Naive thymus-derived CD4-positive, alpha-beta T cell (primary cell): ENCODE results near the gene SLC8B1. TPM values are rescaled to one million over a fixed set of nuclear protein-coding genes. Genes with fewer than 3 reads are reported as not detected.

Experiments
- ATAC-seq: fragments of 150-1000 bp; cut with Tn5 transposase; 2 replicates; pipeline ENCODE4 v1.10.0; 2021; ENCODE audit warnings: mild to moderate bottlenecking, moderate library complexity
- CTCF ChIA-PET: fragments of 350-600 bp; sonication (Branson Sonifier 250); formaldehyde crosslinking; loops from one replicate; lab custom pipeline; 2021; ENCODE audit warnings: antibody characterized with exemption; lab: Charles Lee
- POLR2A ChIA-PET: fragments of 350-600 bp; sonication (Branson Sonifier 250); formaldehyde crosslinking; loops from one replicate; lab custom pipeline; 2021; ENCODE audit warnings: antibody characterized with exemption, inconsistent platforms; lab: Charles Lee
- DNase-seq, 9 donors: peaks; one replicate each; pipeline versions ENCODE4 v3.0.0 to v3.0.0-alpha.2; 2020 to 2022; ENCODE audit warnings: mixed read lengths in 1 of 9
- H3K27ac ChIP-seq: one replicate; pipeline ENCODE4 v1.7.0; 2013; ENCODE audit warnings: mild to moderate bottlenecking, low read depth, low read length, moderate library complexity
- H3K27me3 ChIP-seq, 2 donors: one replicate each; pipeline ENCODE4 v1.7.0; 2013; ENCODE audit warnings: low read length in 2 of 2, mild to moderate bottlenecking in 2 of 2, moderate library complexity in 2 of 2; ENCODE audit not compliant: control insufficient read depth in 2 of 2, insufficient read depth in 2 of 2
- H3K36me3 ChIP-seq, 3 experiments: 1 replicate in 2 of 3; 2 replicates in 1 of 3; pipeline ENCODE4 v1.7.0; 2013; ENCODE audit warnings: low read length in 3 of 3, mild to moderate bottlenecking in 3 of 3, moderate library complexity in 1 of 3; ENCODE audit not compliant: insufficient read depth in 3 of 3, control insufficient read depth in 2 of 3
- H3K4me1 ChIP-seq, 2 donors: one replicate each; pipeline ENCODE4 v1.7.0; 2013; ENCODE audit warnings: low read length in 2 of 2, mild to moderate bottlenecking in 2 of 2, moderate library complexity in 1 of 2; ENCODE audit not compliant: control insufficient read depth in 2 of 2, insufficient read depth in 2 of 2
- H3K4me3 ChIP-seq: 2 replicates; pipeline ENCODE4 v1.7.0; 2013; ENCODE audit warnings: mild to moderate bottlenecking, low read length
- H3K9me3 ChIP-seq, 3 experiments: 1 replicate in 2 of 3; 2 replicates in 1 of 3; pipeline ENCODE4 v1.7.0; 2013; ENCODE audit warnings: low read length in 3 of 3; ENCODE audit not compliant: control insufficient read depth in 2 of 3
- H3K27ac Mint-ChIP-seq, 9 donors: one replicate each; pipeline ENCODE4 v1.8.0; 2020 to 2022; ENCODE audit warnings: mixed read lengths in 9 of 9, mild to moderate bottlenecking in 8 of 9, moderate library complexity in 5 of 9, inconsistent platforms in 2 of 9
- H3K27me3 Mint-ChIP-seq, 5 donors: one replicate each; pipeline ENCODE4 v1.8.0; 2021 to 2022; ENCODE audit warnings: mixed read lengths in 5 of 5, mild to moderate bottlenecking in 1 of 5
- H3K36me3 Mint-ChIP-seq, 5 donors: one replicate each; pipeline ENCODE4 v1.8.0; 2020 to 2022; ENCODE audit warnings: mixed read lengths in 5 of 5, mild to moderate bottlenecking in 3 of 5, inconsistent platforms in 1 of 5
- H3K4me1 Mint-ChIP-seq, 7 donors: one replicate each; pipeline ENCODE4 v1.8.0; 2020 to 2022; ENCODE audit warnings: mixed read lengths in 7 of 7, mild to moderate bottlenecking in 3 of 7, inconsistent platforms in 1 of 7
- H3K4me3 Mint-ChIP-seq, 10 donors: one replicate each; pipeline ENCODE4 v1.8.0; 2020 to 2022; ENCODE audit warnings: mild to moderate bottlenecking in 10 of 10, mixed read lengths in 10 of 10, moderate library complexity in 6 of 10, inconsistent platforms in 2 of 10
- H3K9me3 Mint-ChIP-seq, 11 donors: one replicate each; pipeline ENCODE4 v1.8.0; 2020 to 2022; ENCODE audit warnings: mixed read lengths in 11 of 11, mild to moderate bottlenecking in 4 of 11, inconsistent platforms in 1 of 11, moderate library complexity in 1 of 11
- intact Hi-C, 2 donors: fragments of 100-400 bp; cut with micrococcal nuclease; formaldehyde crosslinking; loops; one replicate each; pipeline ENCODE4 v1.15.1; 2023
- polyA plus RNA-seq, 2 donors: library from polyadenylated mRNA; unstranded; fragments of 300-500 nt; fragmentation: Illumina TruSeq; gene quantifications; one replicate each; pipeline ENCODE4 v1.2.3, GENCODE V29; 2021
- total RNA-seq, 6 experiments: library from RNA in 5 of 6; stranded (reverse) in 5 of 6; gene quantifications; 1 replicate in 5 of 6; 2 replicates in 1 of 6; pipeline ENCODE4 v1.2.3 and lab custom pipeline; 2021 to 2026

SLC8B1 gene
- total and polyA plus RNA-seq, 7 experiments from 2014 or later: 40.9 to 169 (median 140) TPM

DNA sequence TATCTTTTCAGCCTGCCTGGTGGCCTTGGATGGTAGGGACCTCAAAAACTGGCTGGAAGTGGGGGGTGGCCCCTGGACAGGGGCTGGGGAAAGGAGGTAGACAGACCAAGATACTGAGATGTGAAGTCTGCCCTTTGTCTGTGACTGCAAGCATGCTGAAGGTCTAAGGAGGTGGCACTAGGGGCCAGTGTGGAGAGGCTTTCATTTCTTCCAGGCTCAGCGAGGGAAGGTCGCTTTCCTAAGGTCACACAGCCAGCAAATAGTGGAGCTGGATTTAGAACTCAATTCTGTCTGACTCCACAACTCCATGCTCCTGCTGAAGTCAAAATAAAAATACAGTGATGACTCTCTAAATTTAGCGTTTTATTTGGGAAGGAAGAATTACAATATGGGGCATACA, 12.2 kb upstream of the SLC8B1 start:
- peaks cover 0 to 4% (median 0%) of the 10 kb centered on the region in 7 donors for H3K4me1 Mint-ChIP-seq
- peak overlapping the region in 2 of 9 donors; percentile 19 to 52 for H3K27ac Mint-ChIP-seq
- H3K9me3 ChIP-seq: no peaks in the 10 kb centered on the region
- H3K36me3 ChIP-seq: no peaks in the 10 kb centered on the region
- no peaks in the 10 kb centered on the region for H3K4me1 ChIP-seq
- no peaks in the 10 kb centered on the region for H3K27me3 ChIP-seq
- DNase-seq (no peak), ATAC-seq (no peak)
- H3K4me3 ChIP-seq: no peak overlapping the region
- no peak overlapping the region for H3K27ac ChIP-seq
- ChIA-PET POLR2A (interaction anchor here (1.2 to 1.7 kb wide), 2 partner anchors 12 to 54 kb away, joined by 3 to 7 read pairs; no protein-coding TSS in a partner anchor), CTCF (no interaction called here)
- peaks cover 0 to 10% (median 7%) of the 10 kb centered on the region in 5 donors for H3K27me3 Mint-ChIP-seq
- H3K36me3 Mint-ChIP-seq: no peaks in the 10 kb centered on the region
- intact Hi-C loops: no loop called here
- no peak overlapping the region for H3K4me3 Mint-ChIP-seq
- no peaks in the 10 kb centered on the region for H3K9me3 Mint-ChIP-seq

DNA sequence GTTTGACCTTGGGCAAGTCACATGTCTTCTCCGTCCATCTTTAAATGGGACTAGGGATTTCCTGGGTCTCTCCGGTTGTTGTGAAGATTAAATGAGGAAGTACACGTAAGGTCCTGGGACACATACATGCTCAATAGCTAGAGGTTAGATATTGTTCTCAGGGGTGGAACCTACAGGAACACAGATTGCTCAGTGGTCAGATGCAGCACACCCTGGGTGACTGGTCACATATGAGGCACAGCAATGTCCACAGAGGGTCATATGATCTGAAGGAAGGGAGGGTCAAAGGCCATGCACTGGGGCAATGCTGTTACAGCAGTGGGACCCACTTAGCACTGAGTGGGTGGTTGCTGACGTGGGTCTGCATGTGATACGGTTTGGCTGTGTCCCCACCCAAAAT, 11.4 kb upstream of the SLC8B1 start:
- no peaks in the 10 kb centered on the region for H3K27me3 ChIP-seq
- Mint-ChIP-seq H3K9me3 (no peaks in the 10 kb centered on the region), H3K4me3 (no peak overlapping the region), H3K27me3 (peaks cover 0 to 15% (median 7%) of the 10 kb centered on the region in 5 donors), H3K27ac (no peak overlapping the region), H3K36me3 (no peaks in the 10 kb centered on the region), H3K4me1 (peaks cover 0 to 4% (median 0%) of the 10 kb centered on the region in 7 donors)
- CTCF ChIA-PET: no interaction called here
- POLR2A ChIA-PET: interaction anchor here (1.2 to 1.7 kb wide), 2 partner anchors 11 to 53 kb away, joined by 3 to 7 read pairs; no protein-coding TSS in a partner anchor
- H3K4me1 ChIP-seq: no peaks in the 10 kb centered on the region
- H3K27ac ChIP-seq: no peak overlapping the region
- ATAC-seq (peak; percentile 68), DNase-seq (no peak)
- no peaks in the 10 kb centered on the region for H3K9me3 ChIP-seq
- no peak overlapping the region for H3K4me3 ChIP-seq
- no peaks in the 10 kb centered on the region for H3K36me3 ChIP-seq
- intact Hi-C loops: no loop called here

DNA sequence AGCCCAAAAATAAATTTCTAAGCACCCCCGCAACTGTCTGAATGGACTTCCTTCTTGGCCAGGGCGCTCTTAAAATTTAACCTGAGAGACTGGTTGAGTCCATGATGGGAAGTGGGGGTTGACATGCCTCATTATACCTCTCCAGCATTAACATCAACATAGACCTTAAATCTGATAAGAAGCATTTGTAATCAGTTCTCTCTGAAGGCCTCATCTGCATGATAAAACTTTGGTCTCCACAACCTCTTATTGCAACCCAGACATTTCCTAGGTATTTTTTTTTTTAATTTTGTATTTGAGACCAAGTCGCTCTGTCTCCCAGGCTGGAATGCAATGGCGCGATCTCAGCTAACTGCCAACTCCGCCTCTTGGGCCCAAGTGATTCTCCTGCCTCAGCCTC, 10.4 kb upstream of the SLC8B1 start:
- Histone ChIP-seq H3K4me3 (no peak overlapping the region), H3K27ac (no peak overlapping the region), H3K27me3 (no peaks in the 10 kb centered on the region), H3K36me3 (no peaks in the 10 kb centered on the region), H3K9me3 (no peaks in the 10 kb centered on the region), H3K4me1 (no peaks in the 10 kb centered on the region)
- no peak for DNase-seq
- Mint-ChIP-seq H3K36me3 (no peaks in the 10 kb centered on the region), H3K4me1 (peaks cover 0 to 3% (median 0%) of the 10 kb centered on the region in 7 donors), H3K9me3 (no peaks in the 10 kb centered on the region), H3K27ac (no peak overlapping the region), H3K4me3 (no peak overlapping the region), H3K27me3 (peaks cover 0 to 15% (median 7%) of the 10 kb centered on the region in 5 donors)
- ATAC-seq: no peak
- ChIA-PET CTCF (interaction anchor here (0.7 kb wide), 1 partner anchor 23 kb away, joined by 3 read pairs; no protein-coding TSS in a partner anchor), POLR2A (no interaction called here)
- intact Hi-C loops: no loop called here

DNA sequence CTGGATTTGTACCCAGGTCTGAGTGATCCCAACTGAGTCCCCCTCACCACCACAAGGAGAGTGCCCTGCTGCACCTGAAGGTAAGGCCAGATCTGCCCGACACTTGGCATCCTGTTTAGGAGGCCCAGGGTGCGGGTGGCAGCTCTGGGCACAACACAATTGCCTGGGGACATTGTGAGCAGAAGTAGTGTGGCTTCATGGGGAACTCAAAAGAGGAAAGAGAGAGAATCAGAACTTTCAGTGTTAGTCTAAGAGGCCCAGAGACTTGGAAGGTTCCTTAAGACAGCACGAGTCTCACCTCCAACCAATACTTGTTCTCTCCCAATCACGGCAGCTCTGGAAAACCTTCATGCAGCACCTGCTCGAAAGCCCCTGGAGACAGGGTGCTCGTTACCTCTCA, 6.6 kb upstream of the SLC8B1 start:
- Mint-ChIP-seq H3K27me3 (peaks cover 0 to 6% (median 0%) of the 10 kb centered on the region in 5 donors), H3K36me3 (no peaks in the 10 kb centered on the region), H3K27ac (no peak overlapping the region), H3K4me3 (no peak overlapping the region), H3K4me1 (peaks cover 0 to 3% (median 0%) of the 10 kb centered on the region in 7 donors), H3K9me3 (no peaks in the 10 kb centered on the region)
- POLR2A ChIA-PET: no interaction called here
- Histone ChIP-seq H3K27ac (no peak overlapping the region), H3K4me3 (no peak overlapping the region), H3K36me3 (no peaks in the 10 kb centered on the region), H3K9me3 (no peaks in the 10 kb centered on the region), H3K4me1 (no peaks in the 10 kb centered on the region), H3K27me3 (no peaks in the 10 kb centered on the region)
- DNase-seq (no peak), ATAC-seq (peak; percentile 52)
- intact Hi-C loops: no loop called here
- CTCF ChIA-PET: no interaction called here

DNA sequence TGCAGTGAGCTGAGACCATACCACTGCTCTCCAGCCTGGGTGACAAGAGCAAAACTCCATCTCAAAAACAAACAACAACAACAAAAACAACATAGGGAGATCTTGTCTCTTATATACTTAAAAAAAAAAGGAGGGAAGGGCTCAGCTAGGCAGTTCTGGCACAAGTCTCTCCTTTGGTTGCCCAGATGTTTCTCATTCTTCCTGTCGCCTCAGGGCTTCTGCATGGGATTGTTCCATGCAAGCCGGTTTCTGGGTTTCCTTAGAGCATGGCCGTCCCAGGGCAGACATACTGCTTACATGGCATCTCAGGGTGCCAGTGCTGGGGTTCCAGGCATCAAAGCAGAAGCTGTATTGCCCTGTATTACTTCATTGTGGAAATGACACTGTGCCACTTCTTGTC, 5.2 kb upstream of the SLC8B1 start:
- no peaks in the 10 kb centered on the region for H3K36me3 Mint-ChIP-seq
- no peak overlapping the region for H3K27ac Mint-ChIP-seq
- ChIA-PET CTCF (no interaction called here), POLR2A (no interaction called here)
- Histone ChIP-seq H3K9me3 (no peaks in the 10 kb centered on the region), H3K4me3 (no peak overlapping the region), H3K27me3 (no peaks in the 10 kb centered on the region), H3K4me1 (peaks cover 0 to 6% of the 10 kb centered on the region in 2 donors), H3K27ac (no peak overlapping the region), H3K36me3 (no peaks in the 10 kb centered on the region)
- ATAC-seq: no peak
- DNase-seq: no peak
- H3K9me3 Mint-ChIP-seq: no peaks in the 10 kb centered on the region
- no peak overlapping the region for H3K4me3 Mint-ChIP-seq
- peaks cover 0 to 8% (median 3%) of the 10 kb centered on the region in 7 donors for H3K4me1 Mint-ChIP-seq
- peaks cover 0 to 6% (median 0%) of the 10 kb centered on the region in 5 donors for H3K27me3 Mint-ChIP-seq
- intact Hi-C loops: no loop called here

DNA sequence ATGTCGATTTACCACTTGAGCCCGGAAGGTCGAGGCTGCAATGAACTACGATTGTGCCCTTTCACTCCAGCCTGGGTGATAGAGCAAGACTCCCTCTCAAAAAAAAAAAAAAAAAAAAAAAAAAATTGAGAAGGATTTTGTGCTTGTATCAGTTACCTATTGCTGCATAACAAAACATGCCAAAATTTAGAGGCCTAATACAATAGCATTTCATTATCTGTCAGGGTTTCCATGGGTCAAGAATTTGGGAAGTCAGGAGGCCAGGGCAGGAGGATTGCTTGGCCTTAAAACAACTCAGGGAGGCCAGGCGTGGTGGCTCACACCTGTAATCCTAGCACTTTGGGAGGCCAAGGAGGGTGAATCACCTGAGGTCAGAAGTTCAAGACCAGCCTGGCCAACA, 4.6 kb upstream of the SLC8B1 start:
- no peak for ATAC-seq

More for the DNA sequence above, 4.6 kb upstream of the SLC8B1 start:
- H3K9me3 Mint-ChIP-seq: no peaks in the 10 kb centered on the region
- intact Hi-C loops: loop anchor here (10.0 kb wide), 3 partner anchors 255 to 625 kb away; partner anchors contain the start of genes DTX1 (in 1 of the 2) and RBM19 (in 1 of the 2)
- CTCF ChIA-PET: no interaction called here
- H3K27me3 Mint-ChIP-seq: peaks cover 0 to 6% (median 0%) of the 10 kb centered on the region in 5 donors
- Histone ChIP-seq H3K36me3 (peaks cover 0 to 4% (median 0%) of the 10 kb centered on the region in 3 experiments), H3K4me1 (peaks cover 0 to 6% of the 10 kb centered on the region in 2 donors), H3K27ac (no peak overlapping the region), H3K27me3 (no peaks in the 10 kb centered on the region), H3K4me3 (no peak overlapping the region), H3K9me3 (no peaks in the 10 kb centered on the region)
- H3K4me1 Mint-ChIP-seq: peaks cover 0 to 10% (median 4%) of the 10 kb centered on the region in 7 donors
- no peaks in the 10 kb centered on the region for H3K36me3 Mint-ChIP-seq
- POLR2A ChIA-PET: no interaction called here
- H3K4me3 Mint-ChIP-seq: no peak overlapping the region
- no peak overlapping the region for H3K27ac Mint-ChIP-seq
- DNase-seq: no peak
